Left colon (tissue), 2 donors: ENCODE results near the gene GNB5. TPM values are rescaled to one million over a fixed set of nuclear protein-coding genes. Genes with fewer than 3 reads are reported as not detected.

Experiments
- total RNA-seq, 2 donors: library from RNA; stranded (reverse); fragmentation: NEBNext Ultra II Directional; extraction: Animal tissue kit (Norgen Biotek cat#: 25700); gene quantifications; one replicate each; pipeline ENCODE4 v1.2.1, GENCODE V29; 2021
- donor health status: DM: no; HTN: no; CAD: no.
- donor health status: DM: yes; HTN: yes; CAD: no.

The GNB5 gene
- total RNA-seq, 2 donors from 2014 or later = 5.4 to 9.2 TPM

Other genes with a start within 250 kb of the GNB5 start
- gene LEO1, start 219.6 kb downstream of the GNB5 start, total RNA-seq = 10 to 100 TPM; 23.7 to 25.3 TPM
- gene MAPK6, start 172.2 kb downstream of the GNB5 start, total RNA-seq = 10 to 100 TPM; 68.8 to 75.5 TPM
- 1 to 10 TPM in 1 of 2 donors, under 1 TPM in 1; 0.55 to 1.3 TPM for gene BCL2L10, start 78.6 kb downstream of the GNB5 start, total RNA-seq
- gene MYO5C, start 104.4 kb upstream of the GNB5 start, total RNA-seq = 10 to 100 TPM; 73.9 to 90.9 TPM